ENCODE data around the gene ATP5IF1.

ATP5IF1 gene

GRCh38 chr1:28259934-28260802, 24.2 kb downstream of the ATP5IF1 start:
- TF ChIP-seq POLR2AphosphoS5 (IDR thresholded peaks at IDR 0.05; ENCODE audit: low read depth, low read length) (no peak), PAX5 (IDR thresholded peaks at IDR 0.05; ENCODE audit: insufficient read depth, low read length, severe bottlenecking) (no peak), TAF1 (IDR thresholded peaks at IDR 0.05; ENCODE audit: low read depth, low read length) (no peak), SPI1 (IDR thresholded peaks at IDR 0.05; ENCODE audit: low read depth, low read length) (no peak), POU2F2 (IDR thresholded peaks at IDR 0.05; ENCODE audit: low read depth, low read length) (no peak), POLR2A (IDR thresholded peaks at IDR 0.05; ENCODE audit: low read depth, low read length) (no peak)
- FAIRE-seq (no peak), DNase-seq (ENCODE audit: insufficient read length, low spot score) (no peak)

GRCh38 chr1:28260803-28261174, 24.9 kb downstream of the ATP5IF1 start:
- TF ChIP-seq PAX5 (IDR thresholded peaks at IDR 0.05; ENCODE audit: insufficient read depth, low read length, severe bottlenecking) (no peak), POLR2A (IDR thresholded peaks at IDR 0.05; ENCODE audit: low read depth, low read length) (no peak), SPI1 (IDR thresholded peaks at IDR 0.05; ENCODE audit: low read depth, low read length) (no peak), POU2F2 (IDR thresholded peaks at IDR 0.05; ENCODE audit: low read depth, low read length) (no peak), POLR2AphosphoS5 (IDR thresholded peaks at IDR 0.05; ENCODE audit: low read depth, low read length) (no peak), TAF1 (IDR thresholded peaks at IDR 0.05; ENCODE audit: low read depth, low read length) (no peak)
- DNase-seq (ENCODE audit: insufficient read length, low spot score) (no peak), FAIRE-seq (no peak)

GRCh38 chr1:28264897-28265296, 29.0 kb downstream of the ATP5IF1 start:
- FAIRE-seq (no peak), DNase-seq (ENCODE audit: insufficient read length, low spot score) (no peak)
- TF ChIP-seq POU2F2 (IDR thresholded peaks at IDR 0.05; ENCODE audit: low read depth, low read length) (no peak), POLR2A (IDR thresholded peaks at IDR 0.05; ENCODE audit: low read depth, low read length) (no peak), SPI1 (IDR thresholded peaks at IDR 0.05; ENCODE audit: low read depth, low read length) (no peak), TAF1 (IDR thresholded peaks at IDR 0.05; ENCODE audit: low read depth, low read length) (no peak), PAX5 (IDR thresholded peaks at IDR 0.05; ENCODE audit: insufficient read depth, low read length, severe bottlenecking) (no peak), POLR2AphosphoS5 (IDR thresholded peaks at IDR 0.05; ENCODE audit: low read depth, low read length) (no peak)

- no peak for TF ChIP-seq SPI1 (IDR thresholded peaks at IDR 0.05; ENCODE audit: low read depth, low read length)
- TF ChIP-seq POU2F2 (IDR thresholded peaks at IDR 0.05; ENCODE audit: low read depth, low read length), result no peak
- TF ChIP-seq POLR2AphosphoS5 (IDR thresholded peaks at IDR 0.05; ENCODE audit: low read depth, low read length), result no peak
- no peak for TF ChIP-seq PAX5 (IDR thresholded peaks at IDR 0.05; ENCODE audit: insufficient read depth, low read length, severe bottlenecking)
- TF ChIP-seq POLR2A (IDR thresholded peaks at IDR 0.05; ENCODE audit: low read depth, low read length), result no peak
- TF ChIP-seq TAF1 (IDR thresholded peaks at IDR 0.05; ENCODE audit: low read depth, low read length), result no peak
- DNase-seq (ENCODE audit: insufficient read length, low spot score) (no peak), FAIRE-seq (no peak)
Measured at GRCh38 chr1:28265577-28265976, 29.7 kb downstream of the ATP5IF1 start.

GRCh38 chr1:28266920-28267322, 31.0 kb downstream of the ATP5IF1 start:
- FAIRE-seq (no peak), DNase-seq (ENCODE audit: insufficient read length, low spot score) (no peak)
- TF ChIP-seq POLR2AphosphoS5 (IDR thresholded peaks at IDR 0.05; ENCODE audit: low read depth, low read length), result no peak
- no peak for TF ChIP-seq POU2F2 (IDR thresholded peaks at IDR 0.05; ENCODE audit: low read depth, low read length)
- TF ChIP-seq PAX5 (IDR thresholded peaks at IDR 0.05; ENCODE audit: insufficient read depth, low read length, severe bottlenecking), result no peak
- no peak for TF ChIP-seq TAF1 (IDR thresholded peaks at IDR 0.05; ENCODE audit: low read depth, low read length)
- no peak for TF ChIP-seq SPI1 (IDR thresholded peaks at IDR 0.05; ENCODE audit: low read depth, low read length)
- no peak for TF ChIP-seq POLR2A (IDR thresholded peaks at IDR 0.05; ENCODE audit: low read depth, low read length)

GRCh38 chr1:28267633-28268032, 31.7 kb downstream of the ATP5IF1 start:
- FAIRE-seq (no peak), DNase-seq (ENCODE audit: insufficient read length, low spot score) (no peak)
- TF ChIP-seq TAF1 (IDR thresholded peaks at IDR 0.05; ENCODE audit: low read depth, low read length) (no peak), PAX5 (IDR thresholded peaks at IDR 0.05; ENCODE audit: insufficient read depth, low read length, severe bottlenecking) (no peak), SPI1 (IDR thresholded peaks at IDR 0.05; ENCODE audit: low read depth, low read length) (no peak), POU2F2 (IDR thresholded peaks at IDR 0.05; ENCODE audit: low read depth, low read length) (no peak), POLR2AphosphoS5 (IDR thresholded peaks at IDR 0.05; ENCODE audit: low read depth, low read length) (no peak), POLR2A (IDR thresholded peaks at IDR 0.05; ENCODE audit: low read depth, low read length) (no peak)

- DNase-seq (ENCODE audit: insufficient read length, low spot score) (no peak), FAIRE-seq (no peak)
Measured at GRCh38 chr1:28269529-28269928, 33.6 kb downstream of the ATP5IF1 start.

GRCh38 chr1:28272215-28272852, 36.4 kb downstream of the ATP5IF1 start:
- no peak for TF ChIP-seq SPI1 (IDR thresholded peaks at IDR 0.05; ENCODE audit: low read depth, low read length)
- DNase-seq (ENCODE audit: insufficient read length, low spot score) (no peak), FAIRE-seq (no peak)

More at GRCh38 chr1:28269529-28269928, 33.6 kb downstream of the ATP5IF1 start:
- TF ChIP-seq SPI1 (IDR thresholded peaks at IDR 0.05; ENCODE audit: low read depth, low read length), result no peak
- TF ChIP-seq POLR2AphosphoS5 (IDR thresholded peaks at IDR 0.05; ENCODE audit: low read depth, low read length), result no peak
- TF ChIP-seq PAX5 (IDR thresholded peaks at IDR 0.05; ENCODE audit: insufficient read depth, low read length, severe bottlenecking), result no peak
- TF ChIP-seq POLR2A (IDR thresholded peaks at IDR 0.05; ENCODE audit: low read depth, low read length), result no peak
- no peak for TF ChIP-seq POU2F2 (IDR thresholded peaks at IDR 0.05; ENCODE audit: low read depth, low read length)
- TF ChIP-seq TAF1 (IDR thresholded peaks at IDR 0.05; ENCODE audit: low read depth, low read length), result no peak

- TF ChIP-seq POU2F2 (IDR thresholded peaks at IDR 0.05; ENCODE audit: low read depth, low read length) (no peak), POLR2AphosphoS5 (IDR thresholded peaks at IDR 0.05; ENCODE audit: low read depth, low read length) (no peak), POLR2A (IDR thresholded peaks at IDR 0.05; ENCODE audit: low read depth, low read length) (no peak), TAF1 (IDR thresholded peaks at IDR 0.05; ENCODE audit: low read depth, low read length) (no peak), SPI1 (IDR thresholded peaks at IDR 0.05; ENCODE audit: low read depth, low read length) (no peak), PAX5 (IDR thresholded peaks at IDR 0.05; ENCODE audit: insufficient read depth, low read length, severe bottlenecking) (no peak)
- DNase-seq (ENCODE audit: insufficient read length, low spot score) (no peak), FAIRE-seq (no peak)
Measured at GRCh38 chr1:28273216-28273860, 37.4 kb downstream of the ATP5IF1 start.

Data from GM12891 (cell line).